ENCODE measurements around the gene IL1R2. TPM values are rescaled to one million over a fixed set of nuclear protein-coding genes. Genes with fewer than 3 reads are reported as not detected.

Gene IL1R2
- total RNA-seq, 1 experiment from 2014 or later: 10.1 TPM

- no TSS peak for BruUV-seq (replicated peaks)
- no peak for DNase-seq
- intact Hi-C loops (cut with micrococcal nuclease; ENCODE audit: unreplicated experiment): loop anchor here (5.0 kb wide), 1 partner anchor 81 kb away; no protein-coding TSS in a partner anchor
- Histone ChIP-seq H3K9me3 (no peaks in the 10 kb centered on the region), H3K4me3 (ENCODE audit: low read depth, low read length) (no peak overlapping the region), H3K4me1 (peaks cover 49% of the 10 kb centered on the region), H3K27me3 (replicated peaks; ENCODE audit: control insufficient read depth, insufficient read depth, low read length) (no peaks in the 10 kb centered on the region), H3K36me3 (ENCODE audit: control insufficient read depth, insufficient read depth, low read length) (no peaks in the 10 kb centered on the region)
- no peaks in the 10 kb centered on the region for H3K27me3 Mint-ChIP-seq (ENCODE audit: insufficient read depth, unreplicated experiment)
- peaks cover 5% of the 10 kb centered on the region for H3K36me3 Mint-ChIP-seq (ENCODE audit: insufficient read depth, unreplicated experiment)
- H3K9me3 Mint-ChIP-seq (ENCODE audit: unreplicated experiment): no peaks in the 10 kb centered on the region
- H3K27ac Mint-ChIP-seq (ENCODE audit: unreplicated experiment): no peak overlapping the region
- CTCF ChIA-PET: no interaction called here
- H3K4me3 Mint-ChIP-seq (ENCODE audit: unreplicated experiment): no peak overlapping the region
- TF ChIP-seq, protein P1, sequence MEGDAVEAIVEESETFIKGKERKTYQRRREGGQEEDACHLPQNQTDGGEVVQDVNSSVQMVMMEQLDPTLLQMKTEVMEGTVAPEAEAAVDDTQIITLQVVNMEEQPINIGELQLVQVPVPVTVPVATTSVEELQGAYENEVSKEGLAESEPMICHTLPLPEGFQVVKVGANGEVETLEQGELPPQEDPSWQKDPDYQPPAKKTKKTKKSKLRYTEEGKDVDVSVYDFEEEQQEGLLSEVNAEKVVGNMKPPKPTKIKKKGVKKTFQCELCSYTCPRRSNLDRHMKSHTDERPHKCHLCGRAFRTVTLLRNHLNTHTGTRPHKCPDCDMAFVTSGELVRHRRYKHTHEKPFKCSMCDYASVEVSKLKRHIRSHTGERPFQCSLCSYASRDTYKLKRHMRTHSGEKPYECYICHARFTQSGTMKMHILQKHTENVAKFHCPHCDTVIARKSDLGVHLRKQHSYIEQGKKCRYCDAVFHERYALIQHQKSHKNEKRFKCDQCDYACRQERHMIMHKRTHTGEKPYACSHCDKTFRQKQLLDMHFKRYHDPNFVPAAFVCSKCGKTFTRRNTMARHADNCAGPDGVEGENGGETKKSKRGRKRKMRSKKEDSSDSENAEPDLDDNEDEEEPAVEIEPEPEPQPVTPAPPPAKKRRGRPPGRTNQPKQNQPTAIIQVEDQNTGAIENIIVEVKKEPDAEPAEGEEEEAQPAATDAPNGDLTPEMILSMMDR (IDR thresholded peaks at IDR 0.05; ENCODE audit: insufficient read depth in 1 of 2, low read depth in 1 of 2, low read length in 1 of 2, severe bottlenecking in 1 of 2, unreplicated experiment in 1 of 2): no peak
- peaks cover 32% of the 10 kb centered on the region for H3K4me1 Mint-ChIP-seq (ENCODE audit: low read depth, unreplicated experiment)
- POLR2A ChIA-PET: no interaction called here
Measured at GRCh38 chr2:101983486-101983885, 8.3 kb upstream of the IL1R2 start.

DNA sequence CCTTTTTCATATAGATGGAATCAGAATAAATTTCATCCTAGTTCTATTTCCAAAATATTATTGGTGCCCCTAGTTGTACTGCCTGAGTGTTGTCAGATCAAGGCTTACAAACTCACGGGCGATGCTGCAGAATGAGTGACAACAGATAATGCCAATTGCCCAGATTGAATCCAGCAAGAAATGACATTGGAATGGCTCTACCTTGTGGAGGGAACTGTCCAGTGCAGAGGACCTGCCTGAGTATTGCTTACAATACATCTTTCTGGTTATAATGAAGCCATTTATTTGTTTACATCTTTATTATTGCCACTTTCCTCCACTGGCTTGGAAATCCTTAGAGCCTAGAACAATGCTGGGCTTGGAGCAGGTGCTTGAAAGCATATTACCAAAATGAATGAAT lies 7.8 kb upstream of the IL1R2 start:
- Mint-ChIP-seq H3K4me3 (ENCODE audit: unreplicated experiment) (no peak overlapping the region), H3K4me1 (ENCODE audit: low read depth, unreplicated experiment) (peaks cover 35% of the 10 kb centered on the region), H3K27me3 (ENCODE audit: insufficient read depth, unreplicated experiment) (no peaks in the 10 kb centered on the region), H3K36me3 (ENCODE audit: insufficient read depth, unreplicated experiment) (peaks cover 5% of the 10 kb centered on the region), H3K27ac (ENCODE audit: unreplicated experiment) (no peak overlapping the region), H3K9me3 (ENCODE audit: unreplicated experiment) (no peaks in the 10 kb centered on the region)
- ChIA-PET CTCF (interaction anchor here (1.2 kb wide), 1 partner anchor 100 kb away, joined by 5 read pairs; no protein-coding TSS in a partner anchor), POLR2A (interaction anchor here (0.6 kb wide), 1 partner anchor 681 kb away, joined by 6 read pairs; no protein-coding TSS in a partner anchor)
- TF ChIP-seq, protein P1 (IDR thresholded peaks at IDR 0.05; ENCODE audit: insufficient read depth in 1 of 2, low read depth in 1 of 2, low read length in 1 of 2, severe bottlenecking in 1 of 2, unreplicated experiment in 1 of 2): peak; percentile 18 to 39
- BruUV-seq (replicated peaks): no TSS peak
- Histone ChIP-seq H3K27me3 (replicated peaks; ENCODE audit: control insufficient read depth, insufficient read depth, low read length) (no peaks in the 10 kb centered on the region), H3K9me3 (no peaks in the 10 kb centered on the region), H3K4me3 (ENCODE audit: low read depth, low read length) (no peak overlapping the region), H3K4me1 (peaks cover 53% of the 10 kb centered on the region), H3K36me3 (ENCODE audit: control insufficient read depth, insufficient read depth, low read length) (no peaks in the 10 kb centered on the region)
- peak in 1 of 2 experiments; percentile 34 for DNase-seq
- intact Hi-C loops (cut with micrococcal nuclease; ENCODE audit: unreplicated experiment): loop anchor here (1.0 to 5.0 kb wide), 2 partner anchors 82 to 100 kb away; no protein-coding TSS in a partner anchor

DNA sequence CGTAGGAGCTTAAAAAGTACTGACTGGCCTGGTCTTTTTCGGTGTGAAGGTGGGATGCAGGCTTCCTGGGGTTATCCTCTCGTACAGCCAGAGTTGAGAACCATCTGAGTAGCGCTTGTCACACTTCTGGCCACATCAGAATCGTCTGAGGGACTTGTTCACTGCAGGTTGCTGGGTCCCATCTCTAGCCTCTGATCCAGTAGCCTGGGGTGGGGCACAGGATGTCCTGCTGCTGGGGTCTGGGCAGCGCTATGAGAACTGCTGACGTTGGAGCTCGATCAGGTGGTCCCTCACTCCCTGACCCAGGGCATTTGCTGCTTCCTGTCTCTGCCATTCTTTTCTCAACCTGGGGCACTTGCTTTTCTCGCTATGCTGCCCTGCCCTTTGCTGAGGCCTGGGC lies 7.1 kb upstream of the IL1R2 start:
- DNase-seq: no peak
- CTCF ChIA-PET: interaction anchor here (1.2 kb wide), 1 partner anchor 101 kb away, joined by 5 read pairs; no protein-coding TSS in a partner anchor
- Mint-ChIP-seq H3K9me3 (ENCODE audit: unreplicated experiment) (no peaks in the 10 kb centered on the region), H3K27me3 (ENCODE audit: insufficient read depth, unreplicated experiment) (no peaks in the 10 kb centered on the region), H3K4me3 (ENCODE audit: unreplicated experiment) (no peak overlapping the region), H3K36me3 (ENCODE audit: insufficient read depth, unreplicated experiment) (peaks cover 5% of the 10 kb centered on the region), H3K4me1 (ENCODE audit: low read depth, unreplicated experiment) (peaks cover 35% of the 10 kb centered on the region), H3K27ac (ENCODE audit: unreplicated experiment) (peak overlapping the region; percentile 84)
- POLR2A ChIA-PET: interaction anchor here (0.6 kb wide), 1 partner anchor 682 kb away, joined by 6 read pairs; no protein-coding TSS in a partner anchor
- Histone ChIP-seq H3K4me3 (ENCODE audit: low read depth, low read length) (no peak overlapping the region), H3K4me1 (peaks cover 53% of the 10 kb centered on the region), H3K36me3 (ENCODE audit: control insufficient read depth, insufficient read depth, low read length) (no peaks in the 10 kb centered on the region), H3K9me3 (no peaks in the 10 kb centered on the region), H3K27me3 (replicated peaks; ENCODE audit: control insufficient read depth, insufficient read depth, low read length) (no peaks in the 10 kb centered on the region)
- BruUV-seq (replicated peaks): no TSS peak
- intact Hi-C loops (cut with micrococcal nuclease; ENCODE audit: unreplicated experiment): loop anchor here (1.0 to 5.0 kb wide), 4 partner anchors 15 to 642 kb away; no protein-coding TSS in a partner anchor
- TF ChIP-seq, protein P1 (IDR thresholded peaks at IDR 0.05; ENCODE audit: insufficient read depth in 1 of 2, low read depth in 1 of 2, low read length in 1 of 2, severe bottlenecking in 1 of 2, unreplicated experiment in 1 of 2): no peak
